ENCODE results near the gene NAA50. TPM values are rescaled to one million over a fixed set of nuclear protein-coding genes. Genes with fewer than 3 reads are reported as not detected.

The NAA50 gene
- total and polyA plus RNA-seq, 4 donors = 27.8 to 82.7 (median 61.4) TPM

DNA sequence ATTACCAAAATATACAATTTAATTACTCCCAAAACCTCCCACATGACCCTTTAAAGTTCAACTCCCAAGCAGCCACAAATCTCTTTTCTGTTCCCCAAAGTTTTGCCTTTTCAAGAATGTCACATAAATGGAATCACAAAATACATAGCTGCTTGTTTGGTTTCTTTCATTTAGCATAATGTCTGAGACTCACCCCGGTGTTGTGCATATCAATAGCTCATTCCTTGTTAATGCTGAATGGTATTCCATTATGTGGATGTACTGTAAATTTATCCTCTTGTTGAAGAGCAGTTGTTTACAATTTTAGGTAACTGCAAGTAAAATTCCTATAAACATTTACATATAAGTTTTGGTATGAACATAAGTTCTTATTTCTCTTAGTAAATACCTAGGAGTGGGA lies 15.5 kb downstream of the NAA50 start:
- peaks cover 0 to 4% (median 0%) of the 10 kb centered on the region in 5 donors for H3K4me1 ChIP-seq (ENCODE audit: control insufficient read depth in 5 of 5, insufficient read depth in 5 of 5, low read length in 5 of 5)
- H3K36me3 ChIP-seq (ENCODE audit: control insufficient read depth in 4 of 4, insufficient read depth in 4 of 4, low read length in 4 of 4) = peaks cover 0 to 6% (median 2%) of the 10 kb centered on the region in 4 donors
- H3K27ac ChIP-seq (ENCODE audit: low read depth in 1 of 2, low read length in 1 of 2) = no peak overlapping the region
- ATAC-seq (ENCODE audit: insufficient read depth, low FRiP score) (no peak), DNase-seq (no peak)
- WGBS, 2 donors = 96 to 98% methylated on average over 1 of the region's 1 CpG
- no peak overlapping the region for H3K9ac ChIP-seq (ENCODE audit: insufficient read depth in 1 of 2, low read length in 2 of 2)
- TF ChIP-seq, protein P1, sequence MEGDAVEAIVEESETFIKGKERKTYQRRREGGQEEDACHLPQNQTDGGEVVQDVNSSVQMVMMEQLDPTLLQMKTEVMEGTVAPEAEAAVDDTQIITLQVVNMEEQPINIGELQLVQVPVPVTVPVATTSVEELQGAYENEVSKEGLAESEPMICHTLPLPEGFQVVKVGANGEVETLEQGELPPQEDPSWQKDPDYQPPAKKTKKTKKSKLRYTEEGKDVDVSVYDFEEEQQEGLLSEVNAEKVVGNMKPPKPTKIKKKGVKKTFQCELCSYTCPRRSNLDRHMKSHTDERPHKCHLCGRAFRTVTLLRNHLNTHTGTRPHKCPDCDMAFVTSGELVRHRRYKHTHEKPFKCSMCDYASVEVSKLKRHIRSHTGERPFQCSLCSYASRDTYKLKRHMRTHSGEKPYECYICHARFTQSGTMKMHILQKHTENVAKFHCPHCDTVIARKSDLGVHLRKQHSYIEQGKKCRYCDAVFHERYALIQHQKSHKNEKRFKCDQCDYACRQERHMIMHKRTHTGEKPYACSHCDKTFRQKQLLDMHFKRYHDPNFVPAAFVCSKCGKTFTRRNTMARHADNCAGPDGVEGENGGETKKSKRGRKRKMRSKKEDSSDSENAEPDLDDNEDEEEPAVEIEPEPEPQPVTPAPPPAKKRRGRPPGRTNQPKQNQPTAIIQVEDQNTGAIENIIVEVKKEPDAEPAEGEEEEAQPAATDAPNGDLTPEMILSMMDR (IDR thresholded peaks at IDR 0.05; ENCODE audit: control extremely low read depth, extremely low read depth) = no peak
- no peak overlapping the region for H3K4me3 ChIP-seq
- H3K27me3 ChIP-seq (ENCODE audit: control insufficient read depth in 3 of 3, insufficient read depth in 3 of 3, low read length in 2 of 3) = no peaks in the 10 kb centered on the region
- H3K9me3 ChIP-seq (ENCODE audit: control insufficient read depth in 4 of 4, insufficient read depth in 3 of 4, low read length in 3 of 4) = no peaks in the 10 kb centered on the region

- 88 to 100% methylated on average over 2 of the region's 2 CpGs for WGBS, 2 donors
- H3K4me1 ChIP-seq (ENCODE audit: control insufficient read depth in 5 of 5, insufficient read depth in 5 of 5, low read length in 5 of 5) = peaks cover 0 to 4% (median 0%) of the 10 kb centered on the region in 5 donors
- no peak overlapping the region for H3K4me3 ChIP-seq
- H3K36me3 ChIP-seq (ENCODE audit: control insufficient read depth in 4 of 4, insufficient read depth in 4 of 4, low read length in 4 of 4) = peaks cover 0 to 6% (median 2%) of the 10 kb centered on the region in 4 donors
- TF ChIP-seq, protein P1 (IDR thresholded peaks at IDR 0.05; ENCODE audit: control extremely low read depth, extremely low read depth) = no peak
- ATAC-seq (ENCODE audit: insufficient read depth, low FRiP score) (no peak), DNase-seq (no peak)
- no peaks in the 10 kb centered on the region for H3K27me3 ChIP-seq (ENCODE audit: control insufficient read depth in 3 of 3, insufficient read depth in 3 of 3, low read length in 2 of 3)
- H3K9me3 ChIP-seq (ENCODE audit: control insufficient read depth in 4 of 4, insufficient read depth in 3 of 4, low read length in 3 of 4) = no peaks in the 10 kb centered on the region
- no peak overlapping the region for H3K27ac ChIP-seq (ENCODE audit: low read depth in 1 of 2, low read length in 1 of 2)
- no peak overlapping the region for H3K9ac ChIP-seq (ENCODE audit: insufficient read depth in 1 of 2, low read length in 2 of 2)
Observed at GRCh38 chr3:113728661-113729060, 17.4 kb downstream of the NAA50 start.

DNA sequence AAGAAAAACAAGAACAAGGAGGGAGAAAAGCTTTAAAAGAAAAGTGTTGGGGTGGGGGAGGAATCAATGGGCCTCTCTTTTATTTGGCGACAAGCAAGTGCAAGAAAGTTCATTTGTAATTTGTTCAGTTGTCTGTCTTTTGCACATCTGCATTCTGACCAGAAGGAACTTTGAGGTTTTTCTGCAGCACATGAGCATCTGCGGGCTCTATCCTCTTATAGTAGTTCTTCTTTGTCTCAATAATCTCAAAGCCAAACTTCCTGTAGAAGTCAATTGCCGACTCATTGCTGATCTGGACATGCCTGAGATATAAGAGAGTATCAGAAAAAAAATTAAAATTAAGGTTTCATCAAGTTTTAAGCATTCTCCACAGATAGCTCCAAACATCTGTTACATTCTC lies 24.4 kb downstream of the NAA50 start:
- no peak overlapping the region for H3K4me3 ChIP-seq
- H3K9me3 ChIP-seq (ENCODE audit: control insufficient read depth in 4 of 4, insufficient read depth in 3 of 4, low read length in 3 of 4) = no peaks in the 10 kb centered on the region
- no peak overlapping the region for H3K9ac ChIP-seq (ENCODE audit: insufficient read depth in 1 of 2, low read length in 2 of 2)
- no peak overlapping the region for H3K27ac ChIP-seq (ENCODE audit: low read depth in 1 of 2, low read length in 1 of 2)
- WGBS, 2 donors = 29 to 64% methylated on average over 3 of the region's 3 CpGs
- DNase-seq (no peak), ATAC-seq (ENCODE audit: insufficient read depth, low FRiP score) (no peak)
- TF ChIP-seq, protein P1 (IDR thresholded peaks at IDR 0.05; ENCODE audit: control extremely low read depth, extremely low read depth) = no peak
- H3K27me3 ChIP-seq (ENCODE audit: control insufficient read depth in 3 of 3, insufficient read depth in 3 of 3, low read length in 2 of 3) = no peaks in the 10 kb centered on the region
- peaks cover 7 to 18% (median 14%) of the 10 kb centered on the region in 4 donors for H3K36me3 ChIP-seq (ENCODE audit: control insufficient read depth in 4 of 4, insufficient read depth in 4 of 4, low read length in 4 of 4)
- H3K4me1 ChIP-seq (ENCODE audit: control insufficient read depth in 5 of 5, insufficient read depth in 5 of 5, low read length in 5 of 5) = peaks cover 0 to 4% (median 0%) of the 10 kb centered on the region in 5 donors

DNA sequence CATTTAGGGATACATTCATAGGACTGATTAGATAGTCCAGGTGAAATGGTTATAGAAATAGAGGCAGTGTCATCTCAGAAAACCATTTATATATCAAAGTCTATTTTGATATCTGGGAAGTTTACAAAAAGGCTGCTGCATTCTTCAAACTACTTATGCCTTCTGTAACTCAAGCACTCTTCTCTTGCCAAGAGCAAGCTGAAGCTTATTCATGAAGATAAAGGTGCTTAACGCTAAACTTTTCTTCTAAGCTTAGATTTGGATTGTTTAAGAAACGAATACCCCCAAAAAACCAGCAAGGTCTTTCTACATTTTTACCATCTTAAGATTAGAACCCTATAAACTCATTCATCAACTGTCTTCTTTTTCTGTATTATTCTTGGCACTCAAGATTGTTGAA lies 26.3 kb downstream of the NAA50 start:
- Histone ChIP-seq H3K36me3 (ENCODE audit: control insufficient read depth in 4 of 4, insufficient read depth in 4 of 4, low read length in 4 of 4) (peaks cover 9 to 18% (median 14%) of the 10 kb centered on the region in 4 donors), H3K27ac (ENCODE audit: low read depth in 1 of 2, low read length in 1 of 2) (no peak overlapping the region), H3K4me1 (ENCODE audit: control insufficient read depth in 5 of 5, insufficient read depth in 5 of 5, low read length in 5 of 5) (peaks cover 0 to 3% (median 0%) of the 10 kb centered on the region in 5 donors), H3K4me3 (no peak overlapping the region), H3K9me3 (ENCODE audit: control insufficient read depth in 4 of 4, insufficient read depth in 3 of 4, low read length in 3 of 4) (no peaks in the 10 kb centered on the region), H3K9ac (ENCODE audit: insufficient read depth in 1 of 2, low read length in 2 of 2) (no peak overlapping the region), H3K27me3 (ENCODE audit: control insufficient read depth in 3 of 3, insufficient read depth in 3 of 3, low read length in 2 of 3) (no peaks in the 10 kb centered on the region)
- TF ChIP-seq, protein P1 (IDR thresholded peaks at IDR 0.05; ENCODE audit: control extremely low read depth, extremely low read depth) = no peak
- ATAC-seq (ENCODE audit: insufficient read depth, low FRiP score) (no peak), DNase-seq (no peak)
- 75 to 86% methylated on average over 2 of the region's 2 CpGs for WGBS, 2 donors

Data from lung (tissue), 12 donors.